Measurements from ENCODE around the gene MGAT5B. TPM values are rescaled to one million over a fixed set of nuclear protein-coding genes. Genes with fewer than 3 reads are reported as not detected.

Gene MGAT5B, protein sequence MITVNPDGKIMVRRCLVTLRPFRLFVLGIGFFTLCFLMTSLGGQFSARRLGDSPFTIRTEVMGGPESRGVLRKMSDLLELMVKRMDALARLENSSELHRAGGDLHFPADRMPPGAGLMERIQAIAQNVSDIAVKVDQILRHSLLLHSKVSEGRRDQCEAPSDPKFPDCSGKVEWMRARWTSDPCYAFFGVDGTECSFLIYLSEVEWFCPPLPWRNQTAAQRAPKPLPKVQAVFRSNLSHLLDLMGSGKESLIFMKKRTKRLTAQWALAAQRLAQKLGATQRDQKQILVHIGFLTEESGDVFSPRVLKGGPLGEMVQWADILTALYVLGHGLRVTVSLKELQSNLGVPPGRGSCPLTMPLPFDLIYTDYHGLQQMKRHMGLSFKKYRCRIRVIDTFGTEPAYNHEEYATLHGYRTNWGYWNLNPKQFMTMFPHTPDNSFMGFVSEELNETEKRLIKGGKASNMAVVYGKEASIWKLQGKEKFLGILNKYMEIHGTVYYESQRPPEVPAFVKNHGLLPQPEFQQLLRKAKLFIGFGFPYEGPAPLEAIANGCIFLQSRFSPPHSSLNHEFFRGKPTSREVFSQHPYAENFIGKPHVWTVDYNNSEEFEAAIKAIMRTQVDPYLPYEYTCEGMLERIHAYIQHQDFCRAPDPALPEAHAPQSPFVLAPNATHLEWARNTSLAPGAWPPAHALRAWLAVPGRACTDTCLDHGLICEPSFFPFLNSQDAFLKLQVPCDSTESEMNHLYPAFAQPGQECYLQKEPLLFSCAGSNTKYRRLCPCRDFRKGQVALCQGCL
- total RNA-seq (2014; rRNA removed; shearing (Covaris generic)) = 14.4 and 15.0 TPM in 2 replicates

DNA sequence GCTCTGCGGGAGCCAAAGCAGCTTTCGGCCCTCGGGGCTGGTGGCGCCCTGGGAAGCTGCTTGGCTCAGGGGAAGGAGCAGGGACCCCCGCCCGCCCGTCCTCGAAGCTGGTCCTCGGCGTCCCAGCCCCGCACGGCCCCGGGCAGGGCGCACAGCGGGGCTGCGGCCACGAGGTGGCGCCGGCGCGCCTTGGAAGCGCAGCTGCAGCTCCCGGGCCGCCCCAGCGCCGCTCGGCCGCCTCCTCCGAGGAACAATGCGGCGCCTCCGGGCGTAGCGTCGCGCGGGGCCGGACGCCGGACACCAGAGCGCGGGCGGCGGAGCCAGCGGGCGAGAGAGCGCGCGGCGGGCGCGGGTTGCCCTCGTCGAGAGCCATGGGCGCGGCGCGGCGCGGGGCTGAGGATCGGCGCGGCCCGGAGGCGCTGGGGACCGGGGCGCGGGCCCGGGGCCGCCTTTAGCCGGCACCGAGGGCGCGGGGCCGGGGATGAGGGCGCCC, at the start of gene MGAT5B:
TSS of gene MGAT5B (plus strand) at position 229 of the 493 bp plus-strand sequence. CDS start 626 bp downstream, outside the sequence.
- Histone ChIP-seq H3K4me3 (peak within 1 kb of the TSS; percentile 82), H3K36me3 (peaks cover 12% of the 10 kb centered on the region), H3K27ac (peak within 1 kb of the TSS; percentile 47), H3K27me3 (replicated peaks) (no peaks in the 10 kb centered on the region), H3K9me3 (replicated peaks) (no peaks in the 10 kb centered on the region; the same call in 1 of the 2 replicates), H3K4me1 (replicated peaks) (peaks cover 67% of the 10 kb centered on the region)
- peak; percentile 82 to 92 for DNase-seq (ENCODE audit: low read depth in 1 of 2, low spot score in 2 of 2)

DNA sequence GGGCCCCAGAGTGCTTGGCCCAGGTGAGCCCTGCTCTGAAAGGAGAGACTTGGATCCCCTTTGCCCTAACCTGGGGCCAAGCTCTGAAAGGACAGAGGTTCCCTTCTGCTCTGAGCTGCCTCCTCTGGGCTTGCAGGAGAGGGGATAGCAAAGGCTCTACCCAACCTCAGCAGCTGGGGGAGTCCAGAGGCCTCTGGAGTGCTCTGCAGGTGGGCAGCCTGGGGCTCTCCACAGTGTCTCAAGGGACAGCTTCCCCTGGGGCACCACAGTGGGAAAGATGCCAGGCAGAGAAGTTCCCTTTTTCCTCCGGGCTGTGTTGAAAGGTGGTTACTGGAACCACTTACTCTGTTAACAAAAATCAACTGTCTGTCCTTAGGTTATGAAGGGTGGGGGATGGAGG, 48.2 kb upstream of the MGAT5B start:
- H3K27ac ChIP-seq = no peak overlapping the region

DNA sequence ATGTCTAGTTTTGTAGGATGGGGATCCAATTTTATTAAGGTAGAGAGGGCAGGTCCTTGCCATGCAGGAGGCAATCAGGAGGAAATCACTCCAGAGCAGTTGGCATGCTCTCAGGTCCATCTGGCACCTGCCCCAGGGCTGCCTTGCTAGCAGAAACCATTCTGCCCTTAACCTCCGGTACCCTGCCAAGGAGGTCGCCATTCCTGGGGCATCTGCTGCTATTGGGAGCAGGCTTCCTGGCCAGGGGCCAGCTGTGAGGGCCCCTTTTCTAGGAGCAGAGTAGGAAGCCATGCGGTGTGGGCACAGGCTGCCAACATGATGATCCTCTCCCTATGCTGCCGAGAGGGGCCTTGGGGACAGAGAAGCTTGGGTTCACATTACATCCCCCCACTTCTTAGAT, 47.6 kb upstream of the MGAT5B start:
- Histone ChIP-seq H3K9me3 (replicated peaks) (no peaks in the 10 kb centered on the region), H3K27me3 (replicated peaks) (no peaks in the 10 kb centered on the region), H3K27ac (no peak overlapping the region), H3K4me1 (replicated peaks) (0 out of 2 replicates have a peak, but pooled peaks cover 5% of the 10 kb centered on the region), H3K36me3 (no peaks in the 10 kb centered on the region), H3K4me3 (no peak overlapping the region)
- DNase-seq (ENCODE audit: low read depth in 1 of 2, low spot score in 2 of 2) = no peak

More for the DNA sequence above, 48.2 kb upstream of the MGAT5B start:
- no peaks in the 10 kb centered on the region for H3K36me3 ChIP-seq
- 0 out of 2 replicates have a peak, but pooled peaks cover 5% of the 10 kb centered on the region for H3K4me1 ChIP-seq (replicated peaks)
- no peak for DNase-seq (ENCODE audit: low read depth in 1 of 2, low spot score in 2 of 2)
- no peaks in the 10 kb centered on the region for H3K27me3 ChIP-seq (replicated peaks)
- H3K9me3 ChIP-seq (replicated peaks) = no peaks in the 10 kb centered on the region
- H3K4me3 ChIP-seq = no peak overlapping the region

DNA sequence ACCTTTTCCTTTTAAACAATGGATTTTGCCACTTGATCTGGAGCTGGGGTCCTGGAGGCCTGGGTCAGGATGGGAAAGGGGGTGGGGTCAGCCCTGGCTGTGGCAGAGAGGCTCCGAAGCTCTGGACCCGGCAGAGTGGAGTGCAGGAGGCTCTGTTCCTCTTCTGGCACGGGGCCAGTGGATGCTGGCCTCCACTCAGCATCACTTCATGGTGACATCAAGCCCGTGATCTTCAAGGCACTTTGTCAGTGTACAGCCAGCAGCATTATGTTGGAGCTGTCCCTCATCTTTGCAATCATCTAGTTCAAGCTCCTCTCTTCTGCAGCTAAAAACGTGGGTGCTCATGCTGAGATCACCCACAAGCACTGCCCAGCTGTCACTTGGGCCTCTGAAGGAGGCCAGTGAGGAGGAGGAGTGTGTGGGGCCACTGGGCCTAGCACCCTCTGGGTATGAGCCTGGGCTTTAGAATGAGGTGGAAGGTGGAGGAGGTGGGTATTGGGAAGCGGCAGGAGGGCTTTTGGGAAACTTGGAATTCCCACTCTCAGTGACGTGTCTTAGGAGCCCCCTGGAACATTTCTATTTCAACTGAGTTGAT, 45.9 kb upstream of the MGAT5B start:
- H3K4me3 ChIP-seq = no peak overlapping the region
- no peaks in the 10 kb centered on the region for H3K9me3 ChIP-seq (replicated peaks)
- DNase-seq (ENCODE audit: low read depth in 1 of 2, low spot score in 2 of 2) = no peak
- no peaks in the 10 kb centered on the region for H3K36me3 ChIP-seq
- H3K27me3 ChIP-seq (replicated peaks) = no peaks in the 10 kb centered on the region
- H3K27ac ChIP-seq = no peak overlapping the region
- no peaks in the 10 kb centered on the region for H3K4me1 ChIP-seq (replicated peaks)

DNA sequence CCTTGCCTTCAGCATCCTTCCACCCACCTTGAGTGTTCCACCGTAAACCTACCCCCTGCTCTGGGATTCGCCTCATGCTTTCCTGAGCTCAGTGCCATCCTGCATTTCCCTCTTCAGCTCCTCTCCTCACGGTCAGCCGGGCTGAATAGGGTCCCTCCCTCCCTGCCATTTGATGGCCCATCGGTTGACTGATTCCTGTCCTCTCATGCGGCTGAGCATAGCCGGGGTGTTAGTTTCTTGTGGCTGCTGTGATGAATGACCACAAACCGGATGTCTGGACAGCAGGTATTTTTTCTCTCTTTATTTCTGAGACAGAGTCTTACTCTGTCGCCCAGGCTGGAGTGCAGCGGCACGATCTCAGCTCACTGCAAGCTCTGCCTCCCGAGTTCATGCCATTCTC, 44.1 kb upstream of the MGAT5B start:
- Histone ChIP-seq H3K4me3 (no peak overlapping the region), H3K4me1 (replicated peaks) (no peaks in the 10 kb centered on the region), H3K9me3 (replicated peaks) (no peaks in the 10 kb centered on the region), H3K27ac (no peak overlapping the region), H3K27me3 (replicated peaks) (no peaks in the 10 kb centered on the region), H3K36me3 (no peaks in the 10 kb centered on the region)
- no peak for DNase-seq (ENCODE audit: low read depth in 1 of 2, low spot score in 2 of 2)

DNA sequence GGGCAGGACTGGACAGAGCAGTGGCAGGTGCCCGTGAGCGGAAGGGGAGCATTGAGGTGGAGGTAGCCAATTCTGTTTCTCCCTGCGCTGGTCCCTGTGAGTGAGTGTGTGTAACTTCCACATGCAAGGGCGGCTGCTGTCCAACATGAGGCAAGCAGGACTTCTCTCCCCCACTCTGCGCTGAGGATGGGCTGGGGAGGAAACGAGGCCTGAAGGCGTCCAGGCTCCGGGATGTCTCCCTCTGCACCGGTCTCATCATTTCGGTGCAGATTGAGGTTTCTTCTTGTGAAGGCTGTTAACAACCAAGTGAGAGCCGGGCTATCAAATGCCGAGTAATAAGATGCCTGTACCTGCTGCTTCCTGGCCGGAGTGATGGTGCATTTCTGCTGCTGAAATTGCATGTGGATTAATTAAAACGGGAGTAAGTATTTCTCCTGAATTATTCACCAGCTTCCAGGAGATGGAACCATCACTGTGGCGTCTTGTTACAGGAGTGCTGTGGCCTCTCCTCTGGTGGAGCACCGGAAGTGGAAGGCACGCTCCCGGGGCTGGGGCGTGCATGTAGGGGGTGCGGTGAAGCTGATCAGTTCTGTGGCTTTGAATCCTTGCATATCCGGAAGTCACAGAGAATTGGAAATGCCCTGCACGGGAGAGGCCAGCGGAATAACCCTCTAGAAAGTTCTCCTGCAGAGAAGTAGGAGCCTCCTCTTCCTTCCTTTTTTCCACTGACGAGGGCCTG, 41.7 kb upstream of the MGAT5B start:
- DNase-seq (ENCODE audit: low read depth in 1 of 2, low spot score in 2 of 2) = no peak
- H3K4me1 ChIP-seq (replicated peaks) = no peaks in the 10 kb centered on the region

DNA sequence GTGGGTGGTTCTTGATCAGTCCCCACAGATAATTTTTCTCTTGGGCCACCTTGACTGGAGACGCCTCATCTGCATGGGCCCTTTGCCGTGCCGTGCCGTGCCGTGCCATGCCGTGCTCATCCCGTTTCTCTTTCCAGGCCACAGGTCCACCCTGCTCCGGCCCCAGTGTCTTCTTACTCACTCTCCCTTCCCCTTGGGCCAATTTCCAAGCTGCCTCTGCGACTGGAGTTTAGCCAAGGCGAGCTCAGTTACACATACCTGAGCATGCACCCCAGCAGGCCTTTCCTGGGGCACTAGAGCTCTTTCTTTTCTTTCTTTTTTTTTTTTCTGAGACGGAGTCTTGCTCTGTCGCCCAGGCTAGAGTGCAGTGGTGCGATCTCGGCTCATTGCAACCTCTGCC, 40.5 kb upstream of the MGAT5B start:
- no peaks in the 10 kb centered on the region for H3K36me3 ChIP-seq
- no peaks in the 10 kb centered on the region for H3K27me3 ChIP-seq (replicated peaks)
- no peak overlapping the region for H3K27ac ChIP-seq
- H3K9me3 ChIP-seq (replicated peaks) = no peaks in the 10 kb centered on the region
- H3K4me3 ChIP-seq = no peak overlapping the region
- no peaks in the 10 kb centered on the region for H3K4me1 ChIP-seq (replicated peaks)
- no peak for DNase-seq (ENCODE audit: low read depth in 1 of 2, low spot score in 2 of 2)

More for the DNA sequence above, 41.7 kb upstream of the MGAT5B start:
- Histone ChIP-seq H3K36me3 (no peaks in the 10 kb centered on the region), H3K27me3 (replicated peaks) (no peaks in the 10 kb centered on the region), H3K9me3 (replicated peaks) (no peaks in the 10 kb centered on the region), H3K27ac (no peak overlapping the region), H3K4me3 (no peak overlapping the region)

DNA sequence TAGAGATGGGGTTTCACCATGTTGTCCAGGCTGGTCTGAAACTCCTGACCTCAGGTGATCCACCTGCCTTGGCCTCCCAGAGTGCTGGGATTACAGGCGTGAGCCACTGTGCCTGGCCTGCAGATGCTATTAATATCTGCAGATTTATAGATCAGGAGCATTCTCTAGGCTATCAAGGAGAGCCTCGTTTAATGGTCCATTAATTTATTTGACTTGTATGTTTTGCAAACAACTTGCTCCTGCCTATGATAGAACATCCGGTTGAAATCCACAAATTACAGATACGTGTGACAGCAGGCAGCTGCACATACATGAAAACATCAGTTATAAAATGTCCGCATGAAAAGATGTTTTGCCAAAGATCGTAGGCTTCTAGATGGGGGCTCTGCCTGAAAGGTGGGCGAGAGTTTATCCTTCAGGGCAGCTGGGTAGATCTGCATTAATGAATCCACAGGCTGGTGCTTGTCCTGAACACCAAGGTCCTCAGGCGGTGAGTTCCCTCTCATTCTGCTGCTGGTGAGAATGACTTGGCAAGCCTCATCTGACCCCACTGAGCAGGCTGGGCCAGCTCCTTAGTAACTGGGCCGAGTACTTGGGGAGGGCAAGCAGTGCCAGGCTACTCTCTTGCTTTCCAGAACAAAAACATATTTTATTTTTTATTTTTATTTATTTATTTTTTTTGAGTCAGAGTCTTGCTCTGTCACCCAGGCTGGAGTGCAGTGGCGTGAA, 37.1 kb upstream of the MGAT5B start:
- Histone ChIP-seq H3K27me3 (replicated peaks) (no peaks in the 10 kb centered on the region), H3K36me3 (peaks cover 9% of the 10 kb centered on the region; the same call in 1 of the 2 replicates), H3K4me3 (no peak overlapping the region), H3K4me1 (replicated peaks) (no peaks in the 10 kb centered on the region), H3K27ac (no peak overlapping the region), H3K9me3 (replicated peaks) (no peaks in the 10 kb centered on the region)
- no peak for DNase-seq (ENCODE audit: low read depth in 1 of 2, low spot score in 2 of 2)

DNA sequence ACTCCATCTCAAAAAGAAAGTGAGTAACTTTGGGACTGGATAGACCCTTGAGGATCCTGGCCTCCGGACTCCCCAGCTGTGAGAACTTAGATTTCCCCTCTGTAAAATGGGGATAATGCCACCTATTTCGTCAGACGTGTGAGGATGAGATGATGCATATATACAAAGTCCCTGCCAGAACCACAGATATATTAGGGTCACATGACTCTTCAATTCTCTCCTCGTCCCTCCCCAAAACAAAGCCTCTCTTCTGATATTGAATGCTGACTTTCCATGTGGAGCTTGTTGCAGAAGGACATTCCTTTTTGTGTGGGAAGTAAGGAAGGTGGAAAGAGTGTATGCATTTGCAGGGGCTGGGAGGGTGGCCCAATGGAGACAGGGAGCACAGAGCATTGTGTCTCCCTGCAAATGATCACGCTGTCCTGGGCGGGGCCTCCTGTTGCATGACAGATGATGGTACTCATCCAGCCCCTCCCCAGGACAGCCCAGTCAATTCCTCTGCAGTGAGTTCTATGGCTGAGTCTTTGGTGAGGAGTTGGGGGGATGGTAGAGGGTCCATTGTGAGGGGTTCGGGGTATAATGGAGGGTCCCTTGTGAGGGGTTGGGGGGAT, 35.1 kb upstream of the MGAT5B start:
- Histone ChIP-seq H3K27me3 (replicated peaks) (no peaks in the 10 kb centered on the region), H3K4me3 (no peak overlapping the region), H3K9me3 (replicated peaks) (no peaks in the 10 kb centered on the region), H3K36me3 (peaks cover 14% of the 10 kb centered on the region), H3K4me1 (replicated peaks) (no peaks in the 10 kb centered on the region), H3K27ac (no peak overlapping the region)
- DNase-seq (ENCODE audit: low read depth in 1 of 2, low spot score in 2 of 2) = no peak

DNA sequence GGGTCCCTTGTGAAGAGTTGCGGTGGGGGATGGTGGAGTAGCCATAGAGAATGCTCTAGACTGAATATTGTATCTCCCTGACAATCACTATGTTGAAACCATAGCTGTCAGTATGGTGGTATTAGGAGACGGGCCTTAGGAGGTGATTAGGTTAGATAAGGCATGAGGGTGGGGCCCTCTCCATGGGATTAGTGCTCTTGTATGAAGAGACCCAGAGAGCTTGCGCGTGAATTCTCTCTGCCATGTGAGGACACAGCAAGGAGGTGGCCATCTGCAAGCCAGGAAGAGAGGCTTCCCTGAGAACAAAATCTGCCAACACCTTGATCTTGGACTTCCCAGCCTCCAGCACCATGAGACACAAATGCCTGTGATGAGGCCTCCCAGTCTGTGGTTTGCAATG, 34.5 kb upstream of the MGAT5B start:
- no peak for DNase-seq (ENCODE audit: low read depth in 1 of 2, low spot score in 2 of 2)
- no peaks in the 10 kb centered on the region for H3K9me3 ChIP-seq (replicated peaks)
- H3K27me3 ChIP-seq (replicated peaks) = no peaks in the 10 kb centered on the region
- no peak overlapping the region for H3K27ac ChIP-seq
- no peak overlapping the region for H3K4me3 ChIP-seq
- H3K36me3 ChIP-seq = peaks cover 19% of the 10 kb centered on the region
- peaks cover 2% of the 10 kb centered on the region for H3K4me1 ChIP-seq (replicated peaks)

DNA sequence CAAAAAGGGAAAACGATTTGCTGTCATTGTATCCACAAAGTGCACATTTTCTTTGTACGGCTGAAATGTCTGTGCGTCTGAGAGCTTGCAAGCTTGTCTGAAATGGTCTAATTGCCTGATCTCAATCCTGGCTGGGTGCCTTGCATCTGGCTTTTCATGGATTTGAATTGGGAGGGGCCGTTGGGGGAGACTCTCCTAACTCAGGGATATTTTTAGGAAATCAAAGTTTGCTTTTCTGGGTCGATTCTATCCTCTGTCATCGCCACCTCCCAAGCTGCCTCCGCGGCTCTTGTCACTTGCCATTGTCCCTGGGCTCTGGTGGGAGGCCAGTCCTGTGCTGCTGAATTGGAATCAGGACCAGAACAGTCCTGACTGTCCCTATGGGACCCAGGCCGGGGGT, 33.3 kb upstream of the MGAT5B start:
- H3K27ac ChIP-seq = no peak overlapping the region
- no peak for DNase-seq (ENCODE audit: low read depth in 1 of 2, low spot score in 2 of 2)
- H3K4me1 ChIP-seq (replicated peaks) = peaks cover 13% of the 10 kb centered on the region
- no peak overlapping the region for H3K4me3 ChIP-seq
- H3K36me3 ChIP-seq = peaks cover 19% of the 10 kb centered on the region
- H3K9me3 ChIP-seq (replicated peaks) = no peaks in the 10 kb centered on the region
- H3K27me3 ChIP-seq (replicated peaks) = no peaks in the 10 kb centered on the region

DNA sequence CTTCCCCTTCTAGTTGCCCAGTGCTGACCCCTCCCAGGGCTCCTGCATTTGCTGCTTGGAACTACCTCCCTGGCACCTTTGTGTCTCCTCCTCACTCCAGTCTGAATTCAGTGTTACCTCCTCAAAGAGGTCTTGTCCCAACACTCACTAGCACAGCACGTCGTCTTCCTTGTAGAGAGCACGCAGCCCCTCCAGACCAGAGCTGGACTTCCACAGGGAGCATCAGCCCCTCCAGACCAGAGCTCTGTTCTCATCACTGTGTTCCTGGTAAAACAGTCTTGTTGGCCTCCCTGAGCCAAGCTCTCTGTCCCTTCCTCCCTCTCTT, 27.8 kb upstream of the MGAT5B start:
- peaks cover 14% of the 10 kb centered on the region; the same call in 1 of the 2 replicates for H3K36me3 ChIP-seq
- no peak for DNase-seq (ENCODE audit: low read depth in 1 of 2, low spot score in 2 of 2)
- peak overlapping the region; percentile 37 for H3K4me3 ChIP-seq
- H3K27me3 ChIP-seq (replicated peaks) = no peaks in the 10 kb centered on the region
- no peaks in the 10 kb centered on the region for H3K9me3 ChIP-seq (replicated peaks)
- H3K4me1 ChIP-seq (replicated peaks) = peaks cover 51% of the 10 kb centered on the region
- H3K27ac ChIP-seq = peak overlapping the region; percentile 67

Measured in SJSA1 (cell line).